ENCODE data around the gene ELANE. TPM values are rescaled to one million over a fixed set of nuclear protein-coding genes. Genes with fewer than 3 reads are reported as not detected.
"Not testable (repeated sequence)": the region's sequence is repeated elsewhere in the genome, so short reads cannot be mapped to it uniquely, and the experiment has no call there.

The ELANE gene
- total and polyA plus RNA-seq, 4 donors, result 0.17 to 37.4 (median 1.8) TPM

DNA sequence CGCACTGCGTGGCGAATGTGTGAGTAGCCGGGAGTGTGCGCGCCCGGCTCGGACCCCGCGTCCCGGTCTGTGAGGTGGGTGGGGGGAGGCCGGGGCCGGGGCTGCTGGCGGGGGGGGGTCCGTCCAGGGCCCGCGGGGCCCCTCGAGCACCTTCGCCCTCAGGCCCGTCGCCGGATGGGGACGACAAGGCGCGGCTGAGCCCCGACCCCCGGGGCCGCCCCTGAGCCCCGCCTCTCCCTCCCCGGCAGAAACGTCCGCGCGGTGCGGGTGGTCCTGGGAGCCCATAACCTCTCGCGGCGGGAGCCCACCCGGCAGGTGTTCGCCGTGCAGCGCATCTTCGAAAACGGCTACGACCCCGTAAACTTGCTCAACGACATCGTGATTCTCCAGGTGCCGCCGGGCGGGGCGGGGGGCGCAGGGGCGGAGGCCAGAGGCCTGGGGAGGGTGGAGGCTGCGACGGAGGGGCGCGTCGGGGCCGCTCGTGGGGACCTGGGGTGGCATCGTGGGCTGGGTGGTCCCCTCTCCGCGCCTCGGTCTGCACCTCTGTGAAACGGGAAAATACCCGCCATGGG, 997 bp downstream of the ELANE start (continued):
- TF ChIP-seq FOXA2 (IDR thresholded peaks at IDR 0.05) (no peak), SP1 (IDR thresholded peaks at IDR 0.05) (no peak), HNF4A (conservative IDR thresholded peaks at IDR 0.05) (no peak), ATF3 (IDR thresholded peaks at IDR 0.05) (no peak)
- TF ChIP-seq, protein P1, sequence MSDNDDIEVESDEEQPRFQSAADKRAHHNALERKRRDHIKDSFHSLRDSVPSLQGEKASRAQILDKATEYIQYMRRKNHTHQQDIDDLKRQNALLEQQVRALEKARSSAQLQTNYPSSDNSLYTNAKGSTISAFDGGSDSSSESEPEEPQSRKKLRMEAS (IDR thresholded peaks at IDR 0.05), result no peak

DNA sequence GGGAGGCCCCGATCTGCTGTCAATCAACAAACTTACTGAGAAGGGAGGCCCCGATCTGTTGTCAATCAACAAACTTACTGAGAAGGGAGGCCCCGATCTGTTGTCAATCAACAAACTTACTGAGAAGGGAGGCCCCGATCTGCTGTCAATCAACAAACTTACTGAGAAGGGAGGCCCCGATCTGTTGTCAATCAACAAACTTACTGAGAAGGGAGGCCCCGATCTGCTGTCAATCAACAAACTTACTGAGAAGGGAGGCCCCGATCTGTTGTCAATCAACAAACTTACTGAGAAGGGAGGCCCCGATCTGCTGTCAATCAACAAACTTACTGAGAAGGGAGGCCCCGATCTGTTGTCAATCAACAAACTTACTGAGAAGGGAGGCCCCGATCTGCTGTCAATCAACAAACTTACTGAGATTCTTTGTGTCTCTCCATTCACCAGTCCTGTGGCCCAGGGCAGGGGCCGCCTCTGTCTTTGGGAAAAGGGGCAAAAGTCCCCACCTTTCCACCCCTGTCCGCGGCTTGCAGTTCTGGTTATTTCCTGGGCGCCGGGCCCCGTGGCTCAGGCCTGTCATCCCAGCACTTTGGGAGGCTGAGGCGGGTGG, 1.6 kb downstream of the ELANE start:
- not testable (repeated sequence) for H3K27ac ChIP-seq (ENCODE audit: low read depth in 1 of 2, low read length in 2 of 2); DNase-seq (ENCODE audit: low spot score); H3K9ac ChIP-seq (ENCODE audit: low read depth in 1 of 2, low read length in 2 of 2); H3K36me3 ChIP-seq (ENCODE audit: control insufficient read depth in 4 of 4, insufficient read depth in 3 of 4, low read depth in 1 of 4, low read length in 3 of 4); H3K4me3 ChIP-seq (ENCODE audit: low read depth in 1 of 3, low read length in 3 of 3); H3K9me3 ChIP-seq (ENCODE audit: control insufficient read depth in 4 of 4, low read length in 3 of 4); H3K27me3 ChIP-seq (ENCODE audit: control insufficient read depth in 4 of 4, insufficient read depth in 4 of 4, low read length in 3 of 4)
- WGBS, result 75% methylated on average over 12 of the region's 17 CpGs
- H3K4me1 ChIP-seq (ENCODE audit: control insufficient read depth in 4 of 4, insufficient read depth in 4 of 4, low read length in 3 of 4), result peaks cover 5 to 12% (median 8%) of the 10 kb centered on the region in 4 donors

- no peak overlapping the region for H3K27ac ChIP-seq (ENCODE audit: low read depth in 1 of 2, low read length in 2 of 2)
- WGBS, result 71% methylated on average over 6 of the region's 6 CpGs
- no peak for DNase-seq (ENCODE audit: low spot score)
- no peak for TF ChIP-seq ATF3 (IDR thresholded peaks at IDR 0.05)
- no peak overlapping the region for H3K9ac ChIP-seq (ENCODE audit: low read depth in 1 of 2, low read length in 2 of 2)
- H3K9me3 ChIP-seq (ENCODE audit: control insufficient read depth in 4 of 4, low read length in 3 of 4), result no peaks in the 10 kb centered on the region
- no peaks in the 10 kb centered on the region for H3K36me3 ChIP-seq (ENCODE audit: control insufficient read depth in 4 of 4, insufficient read depth in 3 of 4, low read depth in 1 of 4, low read length in 3 of 4)
- peaks cover 5 to 12% (median 8%) of the 10 kb centered on the region in 4 donors for H3K4me1 ChIP-seq (ENCODE audit: control insufficient read depth in 4 of 4, insufficient read depth in 4 of 4, low read length in 3 of 4)
- H3K4me3 ChIP-seq (ENCODE audit: low read depth in 1 of 3, low read length in 3 of 3), result no peak overlapping the region
- H3K27me3 ChIP-seq (ENCODE audit: control insufficient read depth in 4 of 4, insufficient read depth in 4 of 4, low read length in 3 of 4), result no peaks in the 10 kb centered on the region
Measured at GRCh38 chr19:854549-854948, 2.4 kb downstream of the ELANE start.

GRCh38 chr19:855142-855541, 3.0 kb downstream of the ELANE start:
- DNase-seq (ENCODE audit: low spot score), result no peak
- Histone ChIP-seq H3K9me3 (ENCODE audit: control insufficient read depth in 4 of 4, low read length in 3 of 4) (no peaks in the 10 kb centered on the region), H3K9ac (ENCODE audit: low read depth in 1 of 2, low read length in 2 of 2) (no peak overlapping the region), H3K27ac (ENCODE audit: low read depth in 1 of 2, low read length in 2 of 2) (no peak overlapping the region), H3K4me3 (ENCODE audit: low read depth in 1 of 3, low read length in 3 of 3) (no peak overlapping the region), H3K4me1 (ENCODE audit: control insufficient read depth in 4 of 4, insufficient read depth in 4 of 4, low read length in 3 of 4) (peaks cover 5 to 12% (median 8%) of the 10 kb centered on the region in 4 donors), H3K27me3 (ENCODE audit: control insufficient read depth in 4 of 4, insufficient read depth in 4 of 4, low read length in 3 of 4) (no peaks in the 10 kb centered on the region), H3K36me3 (ENCODE audit: control insufficient read depth in 4 of 4, insufficient read depth in 3 of 4, low read depth in 1 of 4, low read length in 3 of 4) (no peaks in the 10 kb centered on the region)
- WGBS, result 80% methylated on average over 12 of the region's 12 CpGs
- TF ChIP-seq HNF4G (IDR thresholded peaks at IDR 0.05) (no peak), ZBTB33 (IDR thresholded peaks at IDR 0.05) (no peak), REST (IDR thresholded peaks at IDR 0.05) (no peak), CTCF (IDR thresholded peaks at IDR 0.05; ENCODE audit: low read depth, low read length, missing input control) (no peak), FOXA1 (IDR thresholded peaks at IDR 0.05) (no peak), TAF1 (conservative IDR thresholded peaks at IDR 0.05) (no peak), RAD21 (IDR thresholded peaks at IDR 0.05) (no peak), YY1 (IDR thresholded peaks at IDR 0.05) (no peak), NR2F2 (IDR thresholded peaks at IDR 0.05) (no peak), EGR1 (IDR thresholded peaks at IDR 0.05; ENCODE audit: low read depth in 2 of 2) (no peak), RXRA (IDR thresholded peaks at IDR 0.05) (no peak), FOXA2 (IDR thresholded peaks at IDR 0.05) (no peak), JUND (IDR thresholded peaks at IDR 0.05) (no peak), ATF3 (IDR thresholded peaks at IDR 0.05) (no peak), SP1 (IDR thresholded peaks at IDR 0.05) (no peak)
